Measurements from ENCODE around the gene ATG2A.

GRCh38 chr11:64929625-64930024 is 12.6 kb upstream of the ATG2A start:
- TF ChIP-seq POLR2A (IDR thresholded peaks at IDR 0.05; ENCODE audit: low read depth) (no peak), POLR2AphosphoS5 (IDR thresholded peaks at IDR 0.05) (no peak), EP300 (IDR thresholded peaks at IDR 0.05) (no peak)
- TF ChIP-seq, protein P1, sequence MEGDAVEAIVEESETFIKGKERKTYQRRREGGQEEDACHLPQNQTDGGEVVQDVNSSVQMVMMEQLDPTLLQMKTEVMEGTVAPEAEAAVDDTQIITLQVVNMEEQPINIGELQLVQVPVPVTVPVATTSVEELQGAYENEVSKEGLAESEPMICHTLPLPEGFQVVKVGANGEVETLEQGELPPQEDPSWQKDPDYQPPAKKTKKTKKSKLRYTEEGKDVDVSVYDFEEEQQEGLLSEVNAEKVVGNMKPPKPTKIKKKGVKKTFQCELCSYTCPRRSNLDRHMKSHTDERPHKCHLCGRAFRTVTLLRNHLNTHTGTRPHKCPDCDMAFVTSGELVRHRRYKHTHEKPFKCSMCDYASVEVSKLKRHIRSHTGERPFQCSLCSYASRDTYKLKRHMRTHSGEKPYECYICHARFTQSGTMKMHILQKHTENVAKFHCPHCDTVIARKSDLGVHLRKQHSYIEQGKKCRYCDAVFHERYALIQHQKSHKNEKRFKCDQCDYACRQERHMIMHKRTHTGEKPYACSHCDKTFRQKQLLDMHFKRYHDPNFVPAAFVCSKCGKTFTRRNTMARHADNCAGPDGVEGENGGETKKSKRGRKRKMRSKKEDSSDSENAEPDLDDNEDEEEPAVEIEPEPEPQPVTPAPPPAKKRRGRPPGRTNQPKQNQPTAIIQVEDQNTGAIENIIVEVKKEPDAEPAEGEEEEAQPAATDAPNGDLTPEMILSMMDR (IDR thresholded peaks at IDR 0.05), result no peak

Data from esophagus muscularis mucosa (tissue), 4 donors.